PFSK-1 (cell line): ENCODE results near the gene TRAPPC2.

Experiments used
- FOXP2 ChIP-seq: optimal IDR thresholded peaks from 2 replicates; pipeline ENCODE3; 2011; ENCODE audit warnings: borderline replicate concordance, control low read depth, inconsistent platforms; ENCODE audit not compliant: insufficient read depth; ENCODE audit errors: extremely low read length, extremely low read depth
- POLR2AphosphoS5 ChIP-seq: IDR thresholded peaks from 2 replicates; pipeline ENCODE4 v1.6.1; 2012; ENCODE audit warnings: low read depth, mild to moderate bottlenecking, control low read depth, low read length, moderate library complexity
- REST ChIP-seq, 2 experiments: IDR thresholded peaks; 2 replicates each; pipeline versions ENCODE4 v1.6.1 to v1.8.0; 2011 to 2012; ENCODE audit warnings: low read depth in 2 of 2, low read length in 2 of 2, control low read depth in 1 of 2, inconsistent platforms in 1 of 2, mild to moderate bottlenecking in 1 of 2, moderate library complexity in 1 of 2; ENCODE audit not compliant: insufficient read depth in 1 of 2
- SIN3A ChIP-seq: IDR thresholded peaks from 2 replicates; pipeline ENCODE4 v1.6.1; 2012; ENCODE audit warnings: mild to moderate bottlenecking, low read length, moderate library complexity, borderline replicate concordance; ENCODE audit not compliant: insufficient read depth
- TAF1 ChIP-seq: IDR thresholded peaks from 2 replicates; pipeline ENCODE4 v1.6.1; 2012; ENCODE audit warnings: low read length, control low read depth, borderline replicate concordance; ENCODE audit not compliant: insufficient read depth

TRAPPC2 gene

DNA sequence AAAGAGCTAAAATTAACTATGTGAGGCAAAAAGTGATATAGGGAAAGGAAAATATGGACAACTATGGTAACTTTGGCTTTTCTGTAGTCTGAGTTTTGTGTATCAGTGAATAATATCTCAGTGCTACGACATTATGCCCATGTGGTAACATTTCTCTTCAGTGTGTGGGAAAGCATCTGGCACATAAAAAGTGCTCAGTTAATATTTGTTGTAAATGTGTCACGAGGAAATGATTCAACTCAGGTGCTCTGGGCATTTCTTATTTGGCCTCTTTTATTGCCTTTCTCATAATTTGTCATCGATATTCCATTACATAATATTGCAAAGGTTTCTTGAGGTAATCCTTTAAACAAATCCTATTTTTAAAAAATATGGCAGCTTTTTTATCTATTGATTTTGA, 17.7 kb upstream of the TRAPPC2 start:
- TF ChIP-seq POLR2AphosphoS5, result no peak
- no peak for TF ChIP-seq REST (IDR thresholded peaks at IDR 0.05; ENCODE audit: insufficient read depth in 1 of 2, low read depth in 2 of 2, low read length in 2 of 2)
- TF ChIP-seq TAF1, result no peak

DNA sequence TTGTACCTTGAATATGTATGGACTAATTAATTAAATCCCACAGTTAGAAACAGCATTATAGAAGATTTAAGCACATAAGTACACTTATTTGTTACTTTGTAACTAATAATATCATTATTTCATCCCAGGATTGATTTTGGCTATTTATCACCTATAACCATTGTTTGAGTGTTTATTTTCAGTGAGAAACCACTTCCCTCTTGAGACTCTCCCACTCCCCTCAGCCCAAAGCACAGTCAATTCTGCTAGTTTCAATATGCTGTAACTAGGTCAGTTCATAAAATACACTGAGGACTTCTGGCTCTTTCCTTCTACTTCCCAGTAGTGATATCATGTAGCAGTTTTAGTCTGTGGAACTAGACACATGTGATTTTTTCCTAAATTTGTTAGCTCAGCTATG, 16.4 kb upstream of the TRAPPC2 start:
- TF ChIP-seq FOXP2 (no peak), SIN3A (no peak), POLR2AphosphoS5 (no peak), TAF1 (no peak), REST (IDR thresholded peaks at IDR 0.05; ENCODE audit: insufficient read depth in 1 of 2, low read depth in 2 of 2, low read length in 2 of 2) (no peak)

DNA sequence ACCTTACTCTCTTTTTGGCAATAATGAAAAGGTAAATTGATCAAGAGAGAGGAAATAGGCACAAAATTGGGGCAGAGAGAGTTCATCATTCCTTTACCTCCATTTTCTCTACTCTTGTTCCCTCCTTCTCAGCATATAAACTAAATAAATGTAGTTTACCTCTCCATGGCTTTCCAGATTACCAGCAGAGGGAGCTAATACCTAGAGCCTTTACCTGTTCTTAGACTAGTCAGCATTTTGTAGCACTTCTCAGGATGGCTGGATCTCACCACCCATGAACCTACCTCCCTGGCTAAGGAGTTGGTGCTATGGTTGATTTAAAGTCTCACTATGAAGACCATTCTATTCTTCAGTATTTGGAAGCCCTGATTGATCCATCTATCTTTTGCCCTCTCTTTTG, 15.8 kb upstream of the TRAPPC2 start:
- no peak for TF ChIP-seq FOXP2
- no peak for TF ChIP-seq REST (IDR thresholded peaks at IDR 0.05; ENCODE audit: insufficient read depth in 1 of 2, low read depth in 2 of 2, low read length in 2 of 2)
- no peak for TF ChIP-seq SIN3A
- no peak for TF ChIP-seq POLR2AphosphoS5
- no peak for TF ChIP-seq TAF1

GRCh38 chrX:13748486-13748885, 14.1 kb upstream of the TRAPPC2 start:
- TF ChIP-seq TAF1 (no peak), POLR2AphosphoS5 (no peak), REST (IDR thresholded peaks at IDR 0.05; ENCODE audit: insufficient read depth in 1 of 2, low read depth in 2 of 2, low read length in 2 of 2) (no peak), FOXP2 (no peak), SIN3A (no peak)

GRCh38 chrX:13747836-13748235, 13.4 kb upstream of the TRAPPC2 start:
- TF ChIP-seq POLR2AphosphoS5, result no peak
- no peak for TF ChIP-seq REST (IDR thresholded peaks at IDR 0.05; ENCODE audit: insufficient read depth in 1 of 2, low read depth in 2 of 2, low read length in 2 of 2)
- TF ChIP-seq SIN3A, result no peak
- TF ChIP-seq FOXP2, result no peak
